ENCODE measurements around the gene DHRSX. TPM values are rescaled to one million over a fixed set of nuclear protein-coding genes. Genes with fewer than 3 reads are reported as not detected.

Gene DHRSX
- total and polyA plus RNA-seq, 2 of the 8 experiments (the other 6 are each of a cell fraction or from before 2014, with no cell fraction given): 35.1 to 43.4 TPM

GRCh38 chrX:2340991-2341390 lies 159.8 kb downstream of the DHRSX start (continued):
- TF ChIP-seq CHD7 (IDR thresholded peaks at IDR 0.05; ENCODE audit: insufficient replicate concordance, low read length) (no peak), BACH1 (IDR thresholded peaks at IDR 0.05; ENCODE audit: low read length) (no peak), JUND (IDR thresholded peaks at IDR 0.05; ENCODE audit: low read length) (no peak), NANOG (IDR thresholded peaks at IDR 0.05; ENCODE audit: insufficient read depth, low read depth, low read length, poor library complexity, severe bottlenecking) (no peak)
